ENCODE results near the gene NT5DC2.

NT5DC2 gene

GRCh38 chr3:52523386-52524257 is 10.0 kb downstream of the NT5DC2 start:
- no peak overlapping the region for H3K27ac Mint-ChIP-seq
- H3K9me3 Mint-ChIP-seq, result peaks cover 0 to 3% of the 10 kb centered on the region in 2 donors
- DNase-seq (no peak), ATAC-seq (replicated peaks) (no peak)
- no peak overlapping the region for H3K4me3 Mint-ChIP-seq
- H3K4me1 Mint-ChIP-seq, result no peaks in the 10 kb centered on the region
- peaks cover 10 to 28% of the 10 kb centered on the region in 2 donors for H3K36me3 Mint-ChIP-seq
- no peaks in the 10 kb centered on the region for H3K27me3 Mint-ChIP-seq

- H3K4me1 Mint-ChIP-seq, result no peaks in the 10 kb centered on the region
Observed at GRCh38 chr3:52522651-52523251, 10.9 kb downstream of the NT5DC2 start.

GRCh38 chr3:52521881-52522650 is 11.6 kb downstream of the NT5DC2 start:
- Mint-ChIP-seq H3K4me3 (no peak overlapping the region), H3K9me3 (peaks cover 0 to 3% of the 10 kb centered on the region in 2 donors), H3K27ac (no peak overlapping the region), H3K27me3 (no peaks in the 10 kb centered on the region), H3K4me1 (no peaks in the 10 kb centered on the region), H3K36me3 (peaks cover 9 to 16% of the 10 kb centered on the region in 2 donors)
- DNase-seq (no peak), ATAC-seq (replicated peaks) (no peak)

More at GRCh38 chr3:52522651-52523251, 10.9 kb downstream of the NT5DC2 start:
- DNase-seq (no peak), ATAC-seq (replicated peaks) (no peak)
- H3K9me3 Mint-ChIP-seq, result peaks cover 0 to 3% of the 10 kb centered on the region in 2 donors
- H3K36me3 Mint-ChIP-seq, result peaks cover 10 to 23% of the 10 kb centered on the region in 2 donors
- no peak overlapping the region for H3K4me3 Mint-ChIP-seq
- no peaks in the 10 kb centered on the region for H3K27me3 Mint-ChIP-seq
- H3K27ac Mint-ChIP-seq, result no peak overlapping the region

- no peak overlapping the region for H3K4me3 Mint-ChIP-seq
- H3K27ac Mint-ChIP-seq, result no peak overlapping the region
- H3K4me1 Mint-ChIP-seq, result no peaks in the 10 kb centered on the region
- no peaks in the 10 kb centered on the region for H3K27me3 Mint-ChIP-seq
- ATAC-seq (replicated peaks) (no peak), DNase-seq (no peak)
- H3K36me3 Mint-ChIP-seq, result peaks cover 9 to 15% of the 10 kb centered on the region in 2 donors
- peaks cover 0 to 3% of the 10 kb centered on the region in 2 donors for H3K9me3 Mint-ChIP-seq
Observed at GRCh38 chr3:52521488-52521824, 12.2 kb downstream of the NT5DC2 start.

- no peak for DNase-seq
- H3K9me3 Mint-ChIP-seq, result peaks cover 0 to 3% of the 10 kb centered on the region in 2 donors
- no peak for ATAC-seq (replicated peaks)
- H3K36me3 Mint-ChIP-seq, result peaks cover 9 to 13% of the 10 kb centered on the region in 2 donors
- H3K4me1 Mint-ChIP-seq, result no peaks in the 10 kb centered on the region
- H3K4me3 Mint-ChIP-seq, result no peak overlapping the region
- H3K27me3 Mint-ChIP-seq, result no peaks in the 10 kb centered on the region
- H3K27ac Mint-ChIP-seq, result no peak overlapping the region
Observed at GRCh38 chr3:52520716-52521487, 12.8 kb downstream of the NT5DC2 start.

- peaks cover 0 to 3% of the 10 kb centered on the region in 2 donors for H3K9me3 Mint-ChIP-seq
- no peak for DNase-seq
- no peak overlapping the region for H3K27ac Mint-ChIP-seq
- ATAC-seq (replicated peaks), result no peak
- peaks cover 7 to 10% of the 10 kb centered on the region in 2 donors for H3K36me3 Mint-ChIP-seq
- H3K27me3 Mint-ChIP-seq, result no peaks in the 10 kb centered on the region
- H3K4me3 Mint-ChIP-seq, result no peak overlapping the region
- H3K4me1 Mint-ChIP-seq, result no peaks in the 10 kb centered on the region
Observed at GRCh38 chr3:52520141-52520667, 13.5 kb downstream of the NT5DC2 start.

- Mint-ChIP-seq H3K4me1 (no peaks in the 10 kb centered on the region), H3K9me3 (peaks cover 0 to 3% of the 10 kb centered on the region in 2 donors), H3K36me3 (peaks cover 7 to 9% of the 10 kb centered on the region in 2 donors), H3K27ac (no peak overlapping the region), H3K4me3 (no peak overlapping the region), H3K27me3 (no peaks in the 10 kb centered on the region)
- DNase-seq (no peak), ATAC-seq (replicated peaks) (no peak)
Observed at GRCh38 chr3:52519445-52520140, 14.1 kb downstream of the NT5DC2 start.

GRCh38 chr3:52518723-52519444 is 14.8 kb downstream of the NT5DC2 start:
- DNase-seq (no peak), ATAC-seq (replicated peaks) (no peak)
- H3K27ac Mint-ChIP-seq, result no peak overlapping the region
- no peaks in the 10 kb centered on the region for H3K27me3 Mint-ChIP-seq
- peaks cover 0 to 1% of the 10 kb centered on the region in 2 donors for H3K9me3 Mint-ChIP-seq
- no peak overlapping the region for H3K4me3 Mint-ChIP-seq
- no peaks in the 10 kb centered on the region for H3K4me1 Mint-ChIP-seq
- peaks cover 2% of the 10 kb centered on the region in 2 donors for H3K36me3 Mint-ChIP-seq

GRCh38 chr3:52517796-52518722 is 15.6 kb downstream of the NT5DC2 start:
- no peaks in the 10 kb centered on the region for H3K36me3 Mint-ChIP-seq
- no peak for ATAC-seq (replicated peaks)
- H3K4me3 Mint-ChIP-seq, result no peak overlapping the region
- H3K27ac Mint-ChIP-seq, result no peak overlapping the region
- peaks cover 0 to 1% of the 10 kb centered on the region in 2 donors for H3K9me3 Mint-ChIP-seq
- no peak for DNase-seq
- H3K4me1 Mint-ChIP-seq, result no peaks in the 10 kb centered on the region
- no peaks in the 10 kb centered on the region for H3K27me3 Mint-ChIP-seq

GRCh38 chr3:52516509-52517195 is 17.0 kb downstream of the NT5DC2 start:
- H3K4me3 Mint-ChIP-seq, result no peak overlapping the region
- H3K27me3 Mint-ChIP-seq, result no peaks in the 10 kb centered on the region
- H3K9me3 Mint-ChIP-seq, result peaks cover 0 to 1% of the 10 kb centered on the region in 2 donors
- H3K36me3 Mint-ChIP-seq, result no peaks in the 10 kb centered on the region
- ATAC-seq (replicated peaks) (no peak), DNase-seq (no peak)
- H3K27ac Mint-ChIP-seq, result no peak overlapping the region
- H3K4me1 Mint-ChIP-seq, result no peaks in the 10 kb centered on the region

GRCh38 chr3:52515192-52515591 is 18.5 kb downstream of the NT5DC2 start:
- Mint-ChIP-seq H3K4me1 (no peaks in the 10 kb centered on the region), H3K9me3 (peaks cover 0 to 1% of the 10 kb centered on the region in 2 donors), H3K27me3 (no peaks in the 10 kb centered on the region), H3K27ac (no peak overlapping the region), H3K4me3 (no peak overlapping the region), H3K36me3 (no peaks in the 10 kb centered on the region)
- ATAC-seq (replicated peaks) (no peak), DNase-seq (no peak)
